GM12892 (cell line): ENCODE results near the gene GRM4.

Experiments used
- DNase-seq: peaks from one replicate; pipeline ENCODE4 v3.0.0; 2011; ENCODE audit not compliant: insufficient read length
- FAIRE-seq: peaks from 2 replicates; lab custom pipeline; 2011; peaks lifted over from hg19 to GRCh38; lab: Jason Lieb, UNC
- POLR2A ChIP-seq: IDR thresholded peaks from 2 replicates; pipeline ENCODE4 v1.6.1; 2011; ENCODE audit warnings: low read depth, low read length, control low read depth
- POLR2AphosphoS5 ChIP-seq: IDR thresholded peaks from 2 replicates; pipeline ENCODE4 v1.6.1; 2011; ENCODE audit warnings: low read depth, low read length, control low read depth
- TAF1 ChIP-seq: IDR thresholded peaks from 2 replicates; pipeline ENCODE4 v1.6.1; 2011; ENCODE audit warnings: low read depth, mild to moderate bottlenecking, control low read depth, low read length, borderline replicate concordance

The GRM4 gene

GRCh38 chr6:33997265-33997664 lies 148.6 kb downstream of the GRM4 start:
- DNase-seq (no peak), FAIRE-seq (no peak)
- TF ChIP-seq POLR2AphosphoS5 (no peak), TAF1 (no peak), POLR2A (no peak)

GRCh38 chr6:33996120-33996475 lies 149.8 kb downstream of the GRM4 start:
- TF ChIP-seq TAF1 (no peak), POLR2A (no peak), POLR2AphosphoS5 (no peak)
- DNase-seq = no peak
- FAIRE-seq = no peak

GRCh38 chr6:33995309-33996119 lies 150.4 kb downstream of the GRM4 start:
- FAIRE-seq (no peak), DNase-seq (no peak)
- TF ChIP-seq TAF1 (no peak), POLR2AphosphoS5 (no peak), POLR2A (no peak)

- DNase-seq (no peak), FAIRE-seq (no peak)
- TF ChIP-seq POLR2AphosphoS5 (no peak), POLR2A (no peak), TAF1 (no peak)
Measured at GRCh38 chr6:33994472-33995308, 151.2 kb downstream of the GRM4 start.

GRCh38 chr6:33993653-33994471 lies 152.0 kb downstream of the GRM4 start:
- FAIRE-seq (no peak), DNase-seq (no peak)
- no peak for TF ChIP-seq POLR2A
- TF ChIP-seq TAF1 = no peak
- TF ChIP-seq POLR2AphosphoS5 = no peak

- FAIRE-seq (no peak), DNase-seq (no peak)
- TF ChIP-seq POLR2A (no peak), POLR2AphosphoS5 (no peak), TAF1 (no peak)
Measured at GRCh38 chr6:33993091-33993490, 152.8 kb downstream of the GRM4 start.

- TF ChIP-seq POLR2A (no peak), POLR2AphosphoS5 (no peak), TAF1 (no peak)
- no peak for DNase-seq
- FAIRE-seq = no peak
Measured at GRCh38 chr6:33992191-33992590, 153.7 kb downstream of the GRM4 start.

GRCh38 chr6:33991610-33992009 lies 154.3 kb downstream of the GRM4 start:
- DNase-seq (no peak), FAIRE-seq (no peak)
- no peak for TF ChIP-seq POLR2A
- no peak for TF ChIP-seq TAF1
- no peak for TF ChIP-seq POLR2AphosphoS5

- FAIRE-seq = no peak
- DNase-seq = no peak
- TF ChIP-seq POLR2A (no peak), TAF1 (no peak), POLR2AphosphoS5 (no peak)
Measured at GRCh38 chr6:33990061-33990541, 155.8 kb downstream of the GRM4 start.

GRCh38 chr6:33989016-33989854 lies 156.7 kb downstream of the GRM4 start:
- TF ChIP-seq TAF1 (no peak), POLR2AphosphoS5 (no peak), POLR2A (no peak)
- FAIRE-seq (no peak), DNase-seq (no peak)
